GM21360 (cell line): ENCODE results near the gene CDC42EP5.
A peak's percentile ranks its signal among the peaks of the same experiment; 100 is the strongest.

Experiments
- ATAC-seq: cut with Tn5 transposase; IDR thresholded peaks from one replicate; pipeline ENCODE4 v1.9.1; 2021; ENCODE audit warnings: mild to moderate bottlenecking, moderate library complexity; ENCODE audit not compliant: unreplicated experiment

The CDC42EP5 gene

GRCh38 chr19:54462655-54463530 is 10.2 kb downstream of the CDC42EP5 start:
- peak; percentile 14 for ATAC-seq

- no peak for ATAC-seq
Measured at GRCh38 chr19:54462047-54462654, 10.9 kb downstream of the CDC42EP5 start.

GRCh38 chr19:54461613-54462012 is 11.5 kb downstream of the CDC42EP5 start:
- ATAC-seq: no peak

- no peak for ATAC-seq
Measured at GRCh38 chr19:54461210-54461609, 11.9 kb downstream of the CDC42EP5 start.

- no peak for ATAC-seq
Measured at GRCh38 chr19:54460230-54461005, 12.7 kb downstream of the CDC42EP5 start.

- no peak for ATAC-seq
Measured at GRCh38 chr19:54459282-54460229, 13.5 kb downstream of the CDC42EP5 start.

- no peak for ATAC-seq
Measured at GRCh38 chr19:54458648-54459281, 14.3 kb downstream of the CDC42EP5 start.

- ATAC-seq: no peak
Measured at GRCh38 chr19:54457773-54458647, 15.1 kb downstream of the CDC42EP5 start.

GRCh38 chr19:54456423-54457373 is 16.4 kb downstream of the CDC42EP5 start:
- no peak for ATAC-seq

GRCh38 chr19:54455786-54456422 is 17.2 kb downstream of the CDC42EP5 start:
- ATAC-seq: no peak

GRCh38 chr19:54454781-54455675 is 18.1 kb downstream of the CDC42EP5 start:
- ATAC-seq: no peak

GRCh38 chr19:54453921-54454780 is 18.9 kb downstream of the CDC42EP5 start:
- ATAC-seq: no peak

GRCh38 chr19:54452626-54453025 is 20.5 kb downstream of the CDC42EP5 start:
- no peak for ATAC-seq

GRCh38 chr19:54451997-54452396 is 21.1 kb downstream of the CDC42EP5 start:
- no peak for ATAC-seq

- no peak for ATAC-seq
Measured at GRCh38 chr19:54451331-54451871, 21.7 kb downstream of the CDC42EP5 start.
